MM.1S (cell line): Measurements from ENCODE around the gene C5AR2.

ENCODE experiments used
- DNase-seq: peaks from one replicate; pipeline ENCODE4 v3.0.0-alpha.2; 2015
- H2AFZ ChIP-seq: fragments of 300-600 bp; sonication (generic); 2 replicates; pipeline ENCODE4 v1.6.0; 2016; ENCODE audit warnings: antibody characterized with exemption, low read length
- H3F3A ChIP-seq: fragments of 300-600 bp; sonication (generic); 2 replicates; pipeline ENCODE4 v1.6.1; 2016; ENCODE audit warnings: mild to moderate bottlenecking, antibody characterized with exemption, low read length, moderate library complexity, mixed read lengths; ENCODE audit not compliant: insufficient read depth
- H3K27ac ChIP-seq: fragments of 300-600 bp; sonication (generic); 2 replicates; pipeline ENCODE4 v1.5.1; 2016; ENCODE audit warnings: mild to moderate bottlenecking, low read length
- H3K27me3 ChIP-seq: fragments of 300-600 bp; sonication (generic); replicated peaks from 2 replicates; pipeline ENCODE4 v1.6.0; 2016; ENCODE audit warnings: low read length; ENCODE audit not compliant: insufficient read depth
- H3K36me3 ChIP-seq: fragments of 300-600 bp; sonication (generic); replicated peaks from 2 replicates; pipeline ENCODE4 v1.6.1; 2016; ENCODE audit warnings: mild to moderate bottlenecking, low read length, mixed read lengths; ENCODE audit not compliant: insufficient read depth
- H3K4me1 ChIP-seq: fragments of 300-600 bp; sonication (generic); 2 replicates; pipeline ENCODE4 v1.6.1; 2016; ENCODE audit warnings: low read length, mixed read lengths
- H3K4me2 ChIP-seq: fragments of 300-600 bp; sonication (generic); 2 replicates; pipeline ENCODE4 v1.6.0; 2016; ENCODE audit warnings: low read depth, low read length
- H3K4me3 ChIP-seq: fragments of 300-600 bp; sonication (generic); 2 replicates; pipeline ENCODE4 v1.5.1; 2016; ENCODE audit warnings: low read length, mixed read lengths
- H3K79me2 ChIP-seq: fragments of 300-600 bp; sonication (generic); 2 replicates; pipeline ENCODE4 v1.6.1; 2016; ENCODE audit warnings: mixed run types, low read length, mixed read lengths
- H3K9ac ChIP-seq: fragments of 300-600 bp; sonication (generic); 2 replicates; pipeline ENCODE4 v1.6.1; 2016; ENCODE audit warnings: low read length, mixed read lengths
- H3K9me2 ChIP-seq: fragments of 300-600 bp; sonication (generic); replicated peaks from 2 replicates; pipeline ENCODE4 v1.6.1; 2016; ENCODE audit warnings: mild to moderate bottlenecking, low read length, mixed read lengths; ENCODE audit not compliant: insufficient read depth
- H3K9me3 ChIP-seq: fragments of 300-600 bp; sonication (generic); replicated peaks from 2 replicates; pipeline ENCODE4 v1.6.1; 2016; ENCODE audit warnings: mild to moderate bottlenecking, low read length, mixed read lengths; ENCODE audit not compliant: insufficient read depth
- H4K20me1 ChIP-seq: fragments of 300-600 bp; sonication (generic); 2 replicates; pipeline ENCODE4 v1.6.1; 2016; ENCODE audit warnings: mild to moderate bottlenecking, low read length, moderate library complexity, mixed read lengths; ENCODE audit not compliant: insufficient read depth
- EZH2 ChIP-seq: fragments of 300-600 bp; sonication (generic); optimal IDR thresholded peaks from 2 replicates; pipeline ENCODE3; 2017; ENCODE audit warnings: low read depth, mild to moderate bottlenecking, antibody characterized with exemption, low read length, mixed read lengths
- EZH2phosphoT487 ChIP-seq: fragments of 300-600 bp; sonication (generic); IDR thresholded peaks from 2 replicates; pipeline ENCODE4 v1.6.1; 2018; ENCODE audit warnings: antibody characterized with exemption, low read length
- TF ChIP-seq, protein P1 (sequence below): fragments of 300-600 bp; sonication (generic); IDR thresholded peaks from 2 replicates; pipeline ENCODE4 v1.5.1; 2016; ENCODE audit warnings: antibody characterized with exemption, low read length, mixed read lengths

Gene C5AR2

DNA sequence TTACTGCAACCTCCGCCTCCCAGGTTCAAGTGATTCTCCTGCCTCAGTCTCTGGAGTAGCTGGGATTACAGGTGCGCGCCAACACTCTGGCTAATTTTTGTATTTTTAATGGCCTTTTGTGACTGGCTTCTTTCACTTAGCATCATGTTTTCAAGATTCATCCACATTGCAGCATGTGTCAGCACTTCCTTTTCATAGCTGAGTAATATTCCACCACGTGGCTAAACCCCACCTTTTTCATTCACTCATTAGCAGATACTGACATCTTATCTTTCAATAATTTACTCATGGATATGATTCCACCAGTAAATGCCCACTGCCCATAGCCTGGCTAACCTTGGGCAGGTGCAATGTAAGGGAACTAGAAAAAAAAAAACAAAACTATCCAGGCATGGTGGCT is 15.5 kb upstream of the C5AR2 start:
- TF ChIP-seq EZH2phosphoT487 (no peak), EZH2 (no peak)
- TF ChIP-seq, protein P1, sequence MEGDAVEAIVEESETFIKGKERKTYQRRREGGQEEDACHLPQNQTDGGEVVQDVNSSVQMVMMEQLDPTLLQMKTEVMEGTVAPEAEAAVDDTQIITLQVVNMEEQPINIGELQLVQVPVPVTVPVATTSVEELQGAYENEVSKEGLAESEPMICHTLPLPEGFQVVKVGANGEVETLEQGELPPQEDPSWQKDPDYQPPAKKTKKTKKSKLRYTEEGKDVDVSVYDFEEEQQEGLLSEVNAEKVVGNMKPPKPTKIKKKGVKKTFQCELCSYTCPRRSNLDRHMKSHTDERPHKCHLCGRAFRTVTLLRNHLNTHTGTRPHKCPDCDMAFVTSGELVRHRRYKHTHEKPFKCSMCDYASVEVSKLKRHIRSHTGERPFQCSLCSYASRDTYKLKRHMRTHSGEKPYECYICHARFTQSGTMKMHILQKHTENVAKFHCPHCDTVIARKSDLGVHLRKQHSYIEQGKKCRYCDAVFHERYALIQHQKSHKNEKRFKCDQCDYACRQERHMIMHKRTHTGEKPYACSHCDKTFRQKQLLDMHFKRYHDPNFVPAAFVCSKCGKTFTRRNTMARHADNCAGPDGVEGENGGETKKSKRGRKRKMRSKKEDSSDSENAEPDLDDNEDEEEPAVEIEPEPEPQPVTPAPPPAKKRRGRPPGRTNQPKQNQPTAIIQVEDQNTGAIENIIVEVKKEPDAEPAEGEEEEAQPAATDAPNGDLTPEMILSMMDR = no peak
- Histone ChIP-seq H3K27ac (no peak overlapping the region), H3K9ac (no peak overlapping the region), H3K4me2 (no peak overlapping the region), H3K4me3 (no peak overlapping the region), H3F3A (no peaks in the 10 kb centered on the region), H3K27me3 (peaks cover 71% of the 10 kb centered on the region), H3K9me3 (no peaks in the 10 kb centered on the region), H2AFZ (no peak overlapping the region), H3K36me3 (no peaks in the 10 kb centered on the region), H3K9me2 (no peaks in the 10 kb centered on the region), H3K4me1 (no peaks in the 10 kb centered on the region), H4K20me1 (no peaks in the 10 kb centered on the region), H3K79me2 (no peaks in the 10 kb centered on the region)
- no peak for DNase-seq

DNA sequence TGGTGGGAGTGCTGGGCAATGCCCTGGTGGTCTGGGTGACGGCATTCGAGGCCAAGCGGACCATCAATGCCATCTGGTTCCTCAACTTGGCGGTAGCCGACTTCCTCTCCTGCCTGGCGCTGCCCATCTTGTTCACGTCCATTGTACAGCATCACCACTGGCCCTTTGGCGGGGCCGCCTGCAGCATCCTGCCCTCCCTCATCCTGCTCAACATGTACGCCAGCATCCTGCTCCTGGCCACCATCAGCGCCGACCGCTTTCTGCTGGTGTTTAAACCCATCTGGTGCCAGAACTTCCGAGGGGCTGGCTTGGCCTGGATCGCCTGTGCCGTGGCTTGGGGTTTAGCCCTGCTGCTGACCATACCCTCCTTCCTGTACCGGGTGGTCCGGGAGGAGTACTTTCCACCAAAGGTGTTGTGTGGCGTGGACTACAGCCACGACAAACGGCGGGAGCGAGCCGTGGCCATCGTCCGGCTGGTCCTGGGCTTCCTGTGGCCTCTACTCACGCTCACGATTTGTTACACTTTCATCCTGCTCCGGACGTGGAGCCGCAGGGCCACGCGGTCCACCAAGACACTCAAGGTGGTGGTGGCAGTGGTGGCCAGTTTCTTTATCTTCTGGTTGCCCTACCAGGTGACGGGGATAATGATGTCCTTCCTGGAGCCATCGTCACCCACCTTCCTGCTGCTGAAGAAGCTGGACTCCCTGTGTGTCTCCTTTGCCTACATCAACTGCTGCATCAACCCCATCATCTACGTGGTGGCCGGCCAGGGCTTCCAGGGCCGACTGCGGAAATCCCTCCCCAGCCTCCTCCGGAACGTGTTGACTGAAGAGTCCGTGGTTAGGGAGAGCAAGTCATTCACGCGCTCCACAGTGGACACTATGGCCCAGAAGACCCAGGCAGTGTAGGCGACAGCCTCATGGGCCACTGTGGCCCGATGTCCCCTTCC is 11.8 kb upstream of the C5AR2 start:
- Histone ChIP-seq H3F3A (no peaks in the 10 kb centered on the region), H3K27ac (no peak overlapping the region), H3K9me3 (no peaks in the 10 kb centered on the region), H3K9ac (no peak overlapping the region), H3K79me2 (no peaks in the 10 kb centered on the region), H2AFZ (no peak overlapping the region), H3K4me1 (no peaks in the 10 kb centered on the region), H4K20me1 (no peaks in the 10 kb centered on the region), H3K4me3 (no peak overlapping the region), H3K27me3 (peaks cover 60% of the 10 kb centered on the region), H3K4me2 (no peak overlapping the region), H3K36me3 (no peaks in the 10 kb centered on the region), H3K9me2 (no peaks in the 10 kb centered on the region)
- no peak for TF ChIP-seq EZH2
- TF ChIP-seq, protein P1 = no peak
- TF ChIP-seq EZH2phosphoT487 = no peak
- no peak for DNase-seq

DNA sequence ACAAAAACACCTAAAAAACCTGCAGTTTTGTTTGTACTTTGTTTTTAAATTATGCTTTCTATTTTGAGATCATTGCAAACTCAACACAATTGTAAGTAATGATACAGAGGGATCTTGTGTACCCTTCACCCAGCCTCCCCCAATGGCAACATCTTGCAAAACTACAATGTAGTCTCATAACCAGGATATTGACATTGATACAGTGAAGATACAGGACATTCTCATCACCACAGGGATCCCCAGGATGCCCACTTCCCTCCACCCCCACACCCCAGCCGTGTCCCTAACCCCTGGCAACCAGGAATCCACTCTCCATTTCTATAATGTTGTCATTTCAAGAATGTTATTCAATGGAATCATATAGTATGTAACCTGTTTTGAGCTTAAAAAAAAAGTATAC is 10.3 kb upstream of the C5AR2 start:
- no peaks in the 10 kb centered on the region for H3K4me1 ChIP-seq
- no peak overlapping the region for H3K9ac ChIP-seq
- H3F3A ChIP-seq = no peaks in the 10 kb centered on the region
- TF ChIP-seq, protein P1 = no peak
- no peak for TF ChIP-seq EZH2phosphoT487
- TF ChIP-seq EZH2 = no peak
- no peaks in the 10 kb centered on the region for H4K20me1 ChIP-seq
- no peaks in the 10 kb centered on the region for H3K9me3 ChIP-seq
- no peak for DNase-seq
- peaks cover 47% of the 10 kb centered on the region for H3K27me3 ChIP-seq
- H2AFZ ChIP-seq = no peak overlapping the region
- H3K9me2 ChIP-seq = no peaks in the 10 kb centered on the region
- no peak overlapping the region for H3K4me3 ChIP-seq
- no peaks in the 10 kb centered on the region for H3K79me2 ChIP-seq
- H3K36me3 ChIP-seq = no peaks in the 10 kb centered on the region
- no peak overlapping the region for H3K4me2 ChIP-seq
- no peak overlapping the region for H3K27ac ChIP-seq
